NCI-H2171 treated with DMSO at 0.1 percent for 48 hours (cell line): ENCODE measurements around the gene LHFPL6.

Experiments used
- DNase-seq: peaks from one replicate; lab custom pipeline; 2025; lab: John Stamatoyannopoulos, UW

Gene LHFPL6

GRCh38 chr13:39510316-39510695, 92.7 kb downstream of the LHFPL6 start:
- no peak for DNase-seq

- DNase-seq = no peak
These were observed 93.2 kb downstream of the LHFPL6 start for GRCh38 chr13:39509616-39510315.

GRCh38 chr13:39506559-39507390, 96.2 kb downstream of the LHFPL6 start:
- DNase-seq = no peak

GRCh38 chr13:39505151-39505550, 97.8 kb downstream of the LHFPL6 start:
- DNase-seq = no peak

GRCh38 chr13:39503048-39503447, 99.9 kb downstream of the LHFPL6 start:
- DNase-seq = no peak

- no peak for DNase-seq
These were observed 101.2 kb downstream of the LHFPL6 start for GRCh38 chr13:39501702-39502324.

- DNase-seq = no peak
These were observed 103.4 kb downstream of the LHFPL6 start for GRCh38 chr13:39499604-39500003.

- DNase-seq = no peak
These were observed 104.4 kb downstream of the LHFPL6 start for GRCh38 chr13:39498471-39499114.

GRCh38 chr13:39496506-39496905, 106.5 kb downstream of the LHFPL6 start:
- no peak for DNase-seq

- no peak for DNase-seq
These were observed 108.4 kb downstream of the LHFPL6 start for GRCh38 chr13:39494633-39495032.

- DNase-seq = no peak
These were observed 109.0 kb downstream of the LHFPL6 start for GRCh38 chr13:39494006-39494405.

- no peak for DNase-seq
These were observed 112.9 kb downstream of the LHFPL6 start for GRCh38 chr13:39490136-39490535.

GRCh38 chr13:39486758-39487157, 116.2 kb downstream of the LHFPL6 start:
- no peak for DNase-seq

GRCh38 chr13:39485314-39485700, 117.7 kb downstream of the LHFPL6 start:
- no peak for DNase-seq

GRCh38 chr13:39484506-39485313, 118.3 kb downstream of the LHFPL6 start:
- DNase-seq = no peak

- no peak for DNase-seq
These were observed 119.7 kb downstream of the LHFPL6 start for GRCh38 chr13:39483326-39483725.

- DNase-seq = no peak
These were observed 121.5 kb downstream of the LHFPL6 start for GRCh38 chr13:39481491-39481890.

- no peak for DNase-seq
These were observed 128.4 kb downstream of the LHFPL6 start for GRCh38 chr13:39474600-39474999.

GRCh38 chr13:39469676-39470075, 133.3 kb downstream of the LHFPL6 start:
- DNase-seq = no peak

- DNase-seq = no peak
These were observed 134.7 kb downstream of the LHFPL6 start for GRCh38 chr13:39468306-39468705.

GRCh38 chr13:39463611-39464010, 139.4 kb downstream of the LHFPL6 start:
- DNase-seq = no peak

GRCh38 chr13:39462906-39463305, 140.1 kb downstream of the LHFPL6 start:
- no peak for DNase-seq
